HG03457 (cell line): Measurements from ENCODE around the gene WDR5B.

ENCODE experiments used
- ATAC-seq: cut with Tn5 transposase; IDR thresholded peaks from one replicate; pipeline ENCODE4 v1.9.1; 2021; ENCODE audit warnings: moderate number of reproducible peaks; ENCODE audit not compliant: unreplicated experiment

Gene WDR5B

DNA sequence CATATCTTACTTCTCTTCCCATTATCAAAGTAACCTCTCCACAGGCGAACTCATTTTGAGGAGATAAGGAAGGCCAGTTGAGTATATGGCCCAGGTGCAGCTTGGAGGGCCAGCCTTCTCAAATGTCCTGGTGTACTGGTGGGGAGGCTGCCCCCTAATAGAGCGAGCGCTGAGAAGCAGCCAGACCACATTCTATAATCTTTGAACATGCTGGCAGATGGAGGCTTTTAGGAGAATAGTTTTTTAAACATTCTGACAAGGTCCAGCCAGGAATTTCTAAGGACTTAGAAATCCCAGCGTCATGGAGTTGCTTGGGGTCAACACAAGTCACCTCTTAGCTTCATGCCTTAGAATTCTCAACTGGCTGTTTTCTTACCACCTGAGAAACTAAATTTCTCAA is 5.8 kb downstream of the WDR5B start:
- no peak for ATAC-seq

DNA sequence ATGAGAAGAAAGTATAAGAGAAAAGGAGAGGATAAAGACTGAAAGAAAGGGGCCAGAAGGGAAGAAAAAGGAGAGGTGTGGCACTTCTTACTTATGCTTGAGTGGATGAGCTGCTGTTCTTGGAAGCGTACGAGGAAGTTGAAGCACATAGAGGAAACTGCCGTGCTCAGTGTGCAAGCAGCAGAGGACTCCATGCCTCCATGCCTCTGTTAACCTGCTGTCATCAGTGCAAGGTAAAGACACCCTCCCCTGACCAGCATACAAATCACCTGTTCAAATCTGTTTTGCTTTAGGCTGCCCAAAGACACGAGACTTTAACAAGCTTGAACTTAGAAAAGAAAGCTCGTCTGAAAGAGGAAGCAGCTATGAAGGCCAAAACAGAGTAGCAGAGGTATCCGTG is 6.4 kb downstream of the WDR5B start:
- ATAC-seq: no peak

DNA sequence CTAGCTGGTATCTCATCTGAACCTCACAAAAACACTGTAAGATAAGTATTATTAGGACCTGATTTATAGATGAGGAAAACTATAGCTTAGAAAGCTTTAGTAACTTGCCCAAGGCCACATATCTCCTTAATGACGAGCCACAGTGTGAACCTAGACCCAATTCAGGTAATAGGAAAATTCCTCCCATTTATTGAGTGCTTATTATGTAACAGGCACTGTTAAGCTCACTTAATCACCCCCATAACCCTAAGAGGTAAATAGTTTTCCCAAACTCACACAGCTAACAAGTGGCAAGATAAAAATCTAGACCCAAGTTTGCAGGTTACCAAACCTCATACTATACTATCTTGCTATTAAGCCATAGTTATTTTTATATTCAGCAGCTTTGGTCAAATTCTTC is 7.9 kb downstream of the WDR5B start:
- no peak for ATAC-seq

DNA sequence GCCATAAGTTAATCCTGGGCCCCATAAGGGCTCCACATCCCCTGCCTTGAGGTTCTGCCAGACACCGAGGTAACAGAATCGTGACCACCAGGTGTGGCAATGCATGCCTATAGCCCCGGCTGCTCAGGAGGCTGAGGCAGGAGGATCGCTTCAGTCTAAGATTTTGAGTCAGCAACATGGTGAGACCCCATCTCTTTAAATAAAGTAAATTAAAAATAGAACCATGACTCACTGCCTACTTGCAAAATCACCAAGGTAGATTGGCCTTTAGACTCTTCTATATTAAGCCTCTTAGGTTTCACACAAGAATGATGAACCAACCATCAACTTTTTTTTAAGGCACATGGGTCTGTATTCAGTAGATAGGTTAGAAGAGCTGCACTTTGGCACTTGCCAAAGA is 9.7 kb downstream of the WDR5B start:
- ATAC-seq: no peak

DNA sequence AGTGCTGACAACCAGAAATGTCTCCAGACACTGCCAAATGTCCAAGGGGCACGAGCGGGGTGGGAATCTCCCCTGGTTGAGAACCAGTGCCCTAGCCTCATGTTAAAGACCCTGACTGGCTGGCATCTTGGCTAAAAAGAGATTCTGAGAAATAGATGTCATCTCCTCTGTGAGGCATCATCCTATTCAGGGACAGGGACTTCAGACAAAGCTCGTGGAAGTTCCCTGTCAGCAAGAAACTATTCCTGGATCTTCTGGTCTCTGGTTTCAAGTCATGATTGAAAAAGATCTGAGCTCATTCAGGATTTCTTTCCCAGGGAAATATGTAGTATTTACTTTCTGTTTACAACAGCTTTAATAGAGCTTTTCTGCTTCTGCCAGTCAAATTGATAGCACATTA is 10.8 kb downstream of the WDR5B start:
- ATAC-seq: no peak

DNA sequence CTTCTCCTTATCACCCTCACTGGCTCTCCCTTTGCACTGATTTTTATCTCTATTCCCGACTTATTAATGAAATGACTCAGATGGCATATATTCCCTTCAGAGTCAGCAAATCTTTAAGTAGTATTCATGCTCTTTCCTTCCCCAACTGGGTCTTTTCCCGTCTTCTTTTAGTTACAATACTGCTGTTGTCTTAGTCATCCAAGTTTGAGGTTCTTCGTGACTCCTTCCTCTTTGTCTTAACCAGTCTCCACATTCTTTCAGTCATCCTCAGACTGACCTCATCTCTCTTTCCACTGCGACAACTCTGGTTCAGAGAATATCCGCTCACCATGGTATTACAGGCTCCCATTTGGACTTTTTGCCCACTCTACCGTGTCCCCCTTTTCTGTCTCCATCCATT is 12.4 kb downstream of the WDR5B start:
- no peak for ATAC-seq

DNA sequence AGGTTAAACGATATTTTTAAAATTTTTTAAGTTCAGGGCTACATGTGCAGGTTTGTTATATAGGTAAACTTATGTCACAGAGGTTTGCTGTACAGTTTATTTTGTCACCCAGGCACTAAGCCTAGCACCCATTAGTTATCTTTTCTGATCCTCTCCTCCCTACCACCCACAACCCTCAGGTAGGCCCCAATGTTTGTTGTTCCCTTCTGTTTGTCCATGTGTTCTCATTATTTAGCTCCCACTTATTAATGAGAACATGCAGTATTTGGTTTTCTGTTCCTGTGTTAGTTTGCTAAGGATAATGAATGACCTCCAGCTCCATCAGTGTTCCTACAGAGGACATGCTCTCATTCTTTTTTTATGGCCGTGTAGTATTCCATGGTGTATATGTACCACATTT is 16.9 kb downstream of the WDR5B start:
- ATAC-seq: no peak

DNA sequence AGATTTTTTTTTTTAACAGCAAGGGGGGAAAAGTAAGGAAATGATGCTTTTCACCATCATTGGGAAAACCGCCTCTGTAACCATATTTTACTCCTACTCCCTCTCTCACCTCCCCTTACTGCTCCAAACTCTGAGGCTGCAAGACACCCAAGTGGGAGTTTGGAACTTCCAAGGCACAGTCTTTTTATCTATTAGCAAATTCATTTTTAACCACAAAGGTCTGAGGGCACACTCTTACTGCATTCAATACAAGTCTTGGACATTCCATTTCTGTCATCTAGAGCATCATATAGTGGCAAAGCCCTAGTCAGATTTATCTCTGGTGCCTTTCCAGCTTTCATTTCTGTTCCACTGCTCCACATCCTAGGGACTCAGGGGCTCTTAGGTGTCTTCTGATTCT is 18.7 kb downstream of the WDR5B start:
- ATAC-seq: no peak

DNA sequence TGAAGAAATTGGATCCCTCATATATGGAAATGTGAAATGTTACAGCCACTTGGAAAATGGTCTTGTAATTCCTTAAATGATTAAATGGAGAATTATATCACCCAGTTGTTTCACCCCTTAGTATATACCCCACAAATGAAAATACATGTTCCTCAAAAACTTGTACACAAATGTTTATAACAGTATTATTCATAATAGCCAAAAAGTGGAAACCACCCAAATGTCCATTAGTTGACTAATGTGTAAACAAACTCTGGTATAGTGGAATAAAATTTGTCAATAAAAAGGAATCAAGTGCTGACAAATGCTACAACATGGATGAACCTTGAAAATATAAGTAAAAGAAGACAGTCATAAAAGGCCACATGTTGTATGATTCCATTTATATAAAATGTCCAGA is 19.4 kb downstream of the WDR5B start:
- ATAC-seq: no peak

DNA sequence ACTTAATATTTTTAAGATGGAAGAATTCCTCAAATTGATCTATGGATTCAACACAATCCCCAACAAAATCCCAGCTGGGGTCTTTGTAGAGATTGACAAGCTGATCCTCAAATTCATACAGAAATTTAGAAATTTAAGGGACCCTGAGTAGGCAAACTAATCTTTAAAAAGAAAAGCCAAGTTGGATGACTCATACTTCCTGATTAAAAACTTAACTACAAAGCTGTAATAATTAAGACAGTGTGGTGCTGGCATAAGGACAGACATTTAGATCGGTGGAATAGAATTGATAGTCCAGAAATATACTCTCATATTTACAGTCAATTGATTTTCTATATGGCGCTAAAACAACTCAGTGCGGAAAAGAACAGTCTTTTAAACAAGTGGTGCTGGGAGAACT is 20.3 kb downstream of the WDR5B start:
- ATAC-seq: no peak

DNA sequence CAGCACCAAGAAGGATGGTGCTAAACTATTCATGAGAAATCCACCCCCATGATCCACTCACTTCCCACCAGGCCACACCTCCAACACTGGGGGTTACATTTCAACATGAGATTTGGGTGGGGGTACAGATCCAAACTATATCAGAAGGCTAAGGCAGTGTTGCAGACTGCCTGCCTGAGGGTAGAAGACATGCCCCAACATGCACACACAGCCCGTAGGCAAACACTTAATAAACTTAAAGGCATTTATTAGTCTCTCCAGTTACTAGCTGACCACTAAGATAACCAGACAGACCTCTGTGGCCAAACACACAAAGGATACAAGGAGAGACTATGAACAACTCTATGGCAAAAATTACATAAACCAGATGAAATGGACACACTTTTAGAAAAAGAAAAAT is 21.7 kb downstream of the WDR5B start:
- ATAC-seq: no peak

DNA sequence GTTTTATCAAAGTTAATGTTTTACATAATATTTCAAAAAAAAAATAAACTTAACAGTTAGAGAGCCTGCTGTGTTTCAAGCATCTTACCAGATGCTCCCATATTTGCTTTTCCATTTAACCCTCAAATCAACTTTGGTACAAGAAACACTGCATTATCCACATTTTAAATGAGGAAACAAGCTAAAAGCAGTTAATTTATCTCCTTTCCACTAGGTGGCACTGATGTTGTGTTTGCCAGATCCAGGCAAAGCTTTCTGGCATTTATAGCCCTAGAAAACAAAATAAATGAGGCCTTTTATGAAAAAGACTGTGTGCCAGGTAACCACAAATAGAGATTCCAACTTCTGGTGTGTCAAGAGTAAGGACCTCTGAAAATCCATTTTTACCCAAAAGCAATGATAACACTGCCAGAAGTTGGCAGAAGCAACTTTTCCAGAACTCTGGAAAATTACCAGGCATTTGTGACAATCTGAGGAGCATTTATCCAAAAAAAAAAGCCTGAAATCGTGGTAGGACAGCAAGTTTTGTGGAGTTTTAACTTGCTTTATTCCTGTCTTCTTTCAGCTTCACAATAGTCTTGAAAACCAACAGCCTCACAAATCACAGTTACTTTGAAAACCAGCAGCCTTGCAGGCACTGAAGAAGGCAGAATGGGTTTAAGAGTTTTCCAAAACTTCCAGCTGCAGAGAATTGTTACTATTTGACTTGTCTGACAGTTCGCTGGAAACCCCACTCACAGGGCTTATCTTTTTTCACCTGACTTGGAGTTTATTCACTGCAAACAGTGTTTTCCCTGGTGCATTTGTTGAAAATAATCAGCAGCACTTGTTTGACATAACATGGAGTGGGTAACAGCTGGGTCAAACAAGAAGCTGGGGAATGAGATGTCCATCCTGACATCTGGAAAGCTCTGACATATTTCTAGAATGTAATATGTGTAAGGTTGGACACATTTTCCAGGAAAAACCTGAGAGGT is 22.7 kb downstream of the WDR5B start:
- no peak for ATAC-seq

DNA sequence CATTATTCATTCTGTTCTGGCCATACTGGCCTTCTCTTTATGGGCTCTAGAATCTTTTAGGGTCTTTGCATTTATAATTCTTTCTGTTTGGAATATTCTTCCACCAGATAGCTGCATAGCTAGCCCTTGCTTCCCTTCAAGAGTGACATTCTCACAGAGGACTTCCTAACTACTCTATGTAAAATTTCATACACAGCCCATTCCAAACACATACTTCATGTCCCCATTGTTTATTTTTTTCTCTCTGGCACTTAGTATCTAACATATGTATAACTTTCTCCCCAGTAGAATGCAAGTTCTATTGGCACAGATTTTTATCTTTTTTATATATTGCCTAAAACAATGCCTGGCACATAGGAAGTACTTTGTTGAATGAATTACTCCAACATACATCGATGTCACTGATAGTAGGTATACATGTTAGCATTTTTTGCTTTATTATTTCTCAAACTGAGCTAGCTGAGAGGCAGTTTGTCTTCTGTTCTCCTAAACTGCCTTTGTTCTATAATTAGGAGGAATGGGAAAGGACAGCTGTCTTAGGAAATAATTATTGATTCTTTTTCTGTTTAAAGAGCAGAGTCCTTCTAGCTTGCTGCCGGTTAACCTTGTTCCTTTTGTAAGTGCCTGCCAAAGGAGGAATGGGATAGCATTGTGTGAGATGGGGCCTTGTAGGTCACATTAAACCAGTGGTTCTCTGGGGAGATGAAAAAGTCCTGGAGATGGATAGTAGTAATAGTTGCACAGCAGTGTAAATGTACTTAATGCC is 24.0 kb downstream of the WDR5B start:
- ATAC-seq: no peak

DNA sequence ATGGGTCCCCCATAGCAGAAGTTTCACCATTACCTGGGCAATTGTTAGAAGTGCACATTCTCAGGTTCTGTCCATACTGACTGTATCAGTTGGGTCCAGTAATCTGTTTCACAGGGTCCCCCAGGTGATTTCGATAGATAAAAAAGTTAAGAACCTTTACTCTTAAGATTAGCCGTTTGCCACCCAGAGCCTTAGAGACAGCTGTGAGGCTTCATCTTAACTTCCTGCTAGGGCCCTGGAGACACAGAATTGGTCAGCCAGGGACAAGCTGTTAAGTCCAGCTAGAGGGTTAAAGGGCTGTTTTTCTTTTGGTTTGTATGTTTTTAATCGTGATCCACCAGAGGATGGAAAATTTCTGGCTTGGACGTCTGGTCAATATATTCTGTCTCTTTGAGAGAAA is 25.2 kb downstream of the WDR5B start:
- ATAC-seq: no peak

DNA sequence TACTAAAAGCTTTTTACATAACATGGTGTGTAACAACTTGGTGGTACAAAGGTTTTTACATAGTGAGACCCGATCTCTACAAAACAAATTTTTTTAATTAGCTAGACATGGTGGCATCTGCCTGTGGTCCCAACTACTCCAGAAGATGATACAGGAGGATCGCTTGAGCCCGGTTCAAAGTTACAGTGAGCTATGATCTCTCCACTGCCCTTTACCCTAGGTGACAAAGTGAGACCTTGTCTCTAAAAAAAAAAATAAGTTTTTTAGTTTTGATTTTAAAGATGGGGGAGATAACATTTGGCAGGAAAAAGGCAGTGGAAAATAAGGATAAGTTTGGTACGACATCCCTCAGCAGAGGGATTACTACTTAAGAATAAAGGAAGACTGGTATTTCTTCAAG is 26.0 kb downstream of the WDR5B start:
- ATAC-seq: no peak

DNA sequence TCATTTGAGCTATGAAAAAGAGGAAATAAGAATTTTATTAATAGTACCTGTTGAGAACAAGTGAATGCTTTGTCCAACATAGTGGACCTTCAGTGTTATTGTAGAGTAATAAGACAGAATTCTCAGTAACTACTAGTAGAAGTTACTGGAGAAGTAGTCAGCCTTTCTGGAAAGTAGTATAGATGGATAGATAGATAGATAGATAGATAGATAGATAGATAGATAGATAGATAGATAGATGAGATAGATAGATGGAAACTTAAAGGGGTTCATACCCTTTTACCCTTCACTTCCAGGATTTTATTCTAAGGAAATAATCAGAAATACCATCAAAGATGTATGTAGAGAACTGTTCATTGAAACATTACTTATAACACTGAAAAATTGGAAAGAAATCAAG is 26.7 kb downstream of the WDR5B start:
- no peak for ATAC-seq

DNA sequence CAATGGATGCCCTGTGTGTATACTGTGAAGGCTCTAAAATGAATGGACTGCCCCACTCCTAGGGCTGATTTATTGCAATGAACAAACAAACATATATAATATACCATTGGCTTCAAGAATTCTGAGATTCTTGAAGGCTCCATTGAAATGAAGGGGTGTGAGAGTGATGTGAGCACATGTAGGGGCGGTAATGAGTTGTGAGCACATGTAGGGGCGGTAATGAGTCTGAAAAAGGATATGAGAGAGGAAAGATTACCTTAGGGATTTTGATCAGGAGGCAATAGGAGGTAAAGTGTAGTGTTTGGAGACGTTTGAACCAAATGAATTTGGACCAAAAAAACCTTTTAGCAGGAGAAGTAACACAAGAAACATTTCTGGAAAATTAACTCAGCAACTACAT is 28.2 kb downstream of the WDR5B start:
- no peak for ATAC-seq

DNA sequence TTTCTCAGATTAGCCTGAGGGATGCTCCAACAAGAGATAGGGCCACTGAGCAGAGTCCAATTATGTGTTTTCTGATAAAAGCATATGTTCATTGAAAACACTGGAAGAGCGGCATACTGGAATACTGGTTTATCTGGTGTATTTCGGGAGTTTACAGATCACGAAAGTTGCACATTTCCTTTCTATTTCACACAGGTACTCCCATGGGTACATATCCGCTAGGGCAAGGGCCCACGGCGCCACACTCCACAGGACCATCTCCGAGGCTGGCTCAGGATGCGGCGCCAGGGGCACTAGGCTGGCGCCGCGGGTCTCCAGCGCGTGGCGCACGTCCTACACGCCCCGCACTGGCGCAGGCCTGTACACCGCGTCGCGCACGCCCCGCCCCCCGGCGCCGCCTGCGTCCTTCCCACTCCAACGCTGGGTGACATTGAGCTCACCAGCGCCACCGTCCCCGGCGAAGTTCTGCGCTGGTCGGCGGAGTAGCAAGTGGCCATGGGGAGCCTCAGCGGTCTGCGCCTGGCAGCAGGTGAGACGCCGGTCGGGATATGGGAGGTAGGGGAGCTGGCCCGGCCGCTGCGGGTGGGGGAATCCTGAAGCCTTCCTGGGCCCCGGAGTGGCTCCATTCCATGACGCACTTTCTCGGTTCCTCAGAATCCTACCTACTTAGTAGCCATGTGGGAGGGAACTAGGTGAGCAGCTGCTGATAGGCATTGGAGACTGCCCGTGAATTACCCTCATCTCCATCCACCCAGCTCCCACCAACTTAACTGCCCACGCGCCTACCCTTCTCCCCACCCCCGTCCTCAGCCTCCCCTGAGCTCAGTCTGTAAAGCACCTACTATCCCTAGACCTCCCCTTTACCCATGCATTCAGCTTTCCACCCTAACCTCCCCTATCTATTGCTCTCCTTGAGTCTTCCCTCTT is 31.8 kb downstream of the WDR5B start, which contains the start of gene FAM162A:
Gene FAM162A (plus strand): TSS at position 412 of the 927 bp plus-strand sequence. CDS start 84 bp downstream, at position 496.
- ATAC-seq: peak; percentile 88

DNA sequence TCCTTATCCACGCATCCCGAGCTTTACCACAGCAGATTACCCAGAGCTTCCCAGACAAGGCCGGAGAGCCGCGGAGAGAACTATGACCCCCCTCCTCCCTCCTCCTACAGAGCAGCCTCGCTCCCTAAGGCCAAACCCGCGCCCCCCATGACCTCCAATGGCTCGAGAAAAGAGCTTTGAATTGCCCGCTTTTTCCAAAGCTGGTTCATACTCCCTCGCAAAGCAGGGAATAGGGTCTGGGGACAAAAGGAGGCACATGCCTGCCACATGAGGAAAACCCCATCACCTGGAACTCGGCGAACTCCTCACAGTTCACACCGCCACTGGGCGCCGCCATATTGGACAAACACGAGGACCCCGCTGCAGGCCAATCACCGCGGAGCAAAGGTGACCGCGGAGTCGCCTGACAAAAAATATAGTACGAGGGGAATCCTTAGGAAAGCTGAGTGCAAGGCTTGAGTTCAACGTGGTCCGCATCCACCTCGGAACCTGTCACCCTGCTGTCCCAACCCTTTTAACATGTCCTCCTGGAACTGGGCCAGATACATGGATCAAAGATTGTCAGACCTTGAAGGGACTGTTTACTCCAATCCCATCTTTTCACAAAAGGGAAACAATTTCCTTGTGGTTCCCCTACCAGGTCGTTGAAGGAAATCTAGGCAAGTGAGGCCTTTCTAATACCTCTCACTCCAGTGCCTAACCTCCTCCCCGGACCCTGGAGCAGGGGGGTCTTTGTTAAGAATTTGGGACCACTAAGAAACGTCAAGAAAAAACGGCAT is 32.8 kb downstream of the WDR5B start, which contains the start of gene MIX23:
Gene MIX23 (minus strand): TSS at position 344 of the 779 bp plus-strand sequence. CDS start 7 bp downstream, at position 337.
- ATAC-seq: no peak

DNA sequence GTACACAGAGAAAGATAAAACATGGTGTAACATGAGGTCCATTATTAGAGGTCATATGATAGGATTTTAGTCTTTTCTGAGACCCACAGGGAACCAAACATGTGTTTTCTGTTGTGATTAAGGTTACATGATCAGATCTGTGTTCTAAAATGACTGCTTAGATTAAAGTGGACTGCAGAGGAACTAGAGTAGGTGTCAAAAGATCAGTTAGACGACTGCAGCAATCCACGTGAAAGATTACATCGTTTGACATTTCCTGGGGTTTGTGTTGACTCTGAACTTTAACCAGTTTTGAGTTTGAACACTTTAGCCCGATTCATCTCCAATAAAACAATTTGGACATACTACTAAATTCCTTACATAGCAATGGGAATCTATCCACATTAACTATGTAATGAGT is 37.9 kb downstream of the WDR5B start:
- no peak for ATAC-seq
